Neuronal stem cell (in vitro differentiated cells): ENCODE results near the gene AAMP.

ENCODE experiments used
- DNase-seq: peaks from one replicate; pipeline ENCODE4 v3.0.0-alpha.2; 2013; ENCODE audit warnings: low spot score
- H2AFZ ChIP-seq: one replicate; pipeline ENCODE4 v1.6.1; 2013; ENCODE audit warnings: mild to moderate bottlenecking, low read length, inconsistent platforms
- H2AK5ac ChIP-seq: 2 replicates; pipeline ENCODE4 v1.6.1; 2013; ENCODE audit warnings: low read depth, mild to moderate bottlenecking, inconsistent platforms, low read length, moderate library complexity, mixed read lengths
- H2BK120ac ChIP-seq: 2 replicates; pipeline ENCODE4 v1.6.1; 2013; ENCODE audit warnings: low read depth, mild to moderate bottlenecking, inconsistent platforms, low read length, moderate library complexity, mixed read lengths
- H2BK12ac ChIP-seq: one replicate; pipeline ENCODE4 v1.6.1; 2013; ENCODE audit warnings: low read length, inconsistent platforms
- H2BK15ac ChIP-seq: 2 replicates; pipeline ENCODE4 v1.6.1; 2013; ENCODE audit warnings: mild to moderate bottlenecking, low read length, inconsistent platforms, mixed read lengths
- H2BK5ac ChIP-seq: one replicate; pipeline ENCODE4 v1.6.1; 2013; ENCODE audit warnings: inconsistent platforms, mild to moderate bottlenecking, low read length, moderate library complexity
- H3K14ac ChIP-seq: one replicate; pipeline ENCODE4 v1.6.1; 2013; ENCODE audit warnings: low read length, inconsistent platforms
- H3K18ac ChIP-seq: 2 replicates; pipeline ENCODE4 v1.6.1; 2013; ENCODE audit warnings: low read length, inconsistent platforms
- H3K23ac ChIP-seq: 2 replicates; pipeline ENCODE4 v1.6.1; 2013; ENCODE audit warnings: low read depth, mild to moderate bottlenecking, mixed read lengths, low read length, inconsistent platforms; ENCODE audit not compliant: poor library complexity
- H3K27ac ChIP-seq: replicated peaks from 3 replicates; pipeline ENCODE4 v1.5.1; 2013; ENCODE audit warnings: low read length, inconsistent platforms
- H3K27me3 ChIP-seq, 3 experiments: 2 replicates each; pipeline ENCODE4 v1.6.1; 2013; ENCODE audit warnings: low read length in 3 of 3, mild to moderate bottlenecking in 2 of 3, inconsistent platforms in 1 of 3, low read depth in 1 of 3, mixed read lengths in 1 of 3, moderate library complexity in 1 of 3; ENCODE audit not compliant: control insufficient read depth in 3 of 3, insufficient read depth in 3 of 3
- H3K36me3 ChIP-seq, 2 donors: replicated peaks in 1 of 2; 2 replicates each; pipeline ENCODE4 v1.6.1; 2013; ENCODE audit warnings: low read length in 2 of 2; ENCODE audit not compliant: control insufficient read depth in 2 of 2, insufficient read depth in 2 of 2
- H3K4ac ChIP-seq: 2 replicates; pipeline ENCODE4 v1.6.1; 2013; ENCODE audit warnings: inconsistent platforms, mild to moderate bottlenecking, low read length, moderate library complexity
- H3K4me1 ChIP-seq, 2 donors: 1 replicate in 1 of 2; 2 replicates in 1 of 2; pipeline ENCODE4 v1.6.1; 2013; ENCODE audit warnings: low read length in 2 of 2, low read depth in 1 of 2; ENCODE audit not compliant: control insufficient read depth in 2 of 2, insufficient read depth in 1 of 2
- H3K4me2 ChIP-seq: one replicate; pipeline ENCODE4 v1.6.1; 2013; ENCODE audit warnings: mild to moderate bottlenecking, low read length, inconsistent platforms; ENCODE audit not compliant: insufficient read depth, poor library complexity, severe bottlenecking
- H3K4me3 ChIP-seq, 2 donors: 2 replicates each; pipeline ENCODE4 v1.5.1; 2013; ENCODE audit warnings: low read length in 2 of 2, mild to moderate bottlenecking in 2 of 2, inconsistent platforms in 1 of 2, moderate library complexity in 1 of 2
- H3K79me1 ChIP-seq: one replicate; pipeline ENCODE4 v1.6.1; 2013; ENCODE audit warnings: low read depth, mild to moderate bottlenecking, inconsistent platforms, low read length, moderate library complexity
- H3K9ac ChIP-seq: one replicate; pipeline ENCODE4 v1.6.1; 2013; ENCODE audit warnings: mild to moderate bottlenecking, low read depth, low read length, inconsistent platforms; ENCODE audit not compliant: poor library complexity
- H3K9me3 ChIP-seq, 2 donors: replicated peaks in 1 of 2; 2 replicates each; pipeline versions ENCODE3 to v1.6.1; 2013; ENCODE audit warnings: low read length in 2 of 2, mild to moderate bottlenecking in 2 of 2, inconsistent platforms in 1 of 2, low read depth in 1 of 2, mixed read lengths in 1 of 2, moderate library complexity in 1 of 2; ENCODE audit not compliant: control insufficient read depth in 2 of 2, insufficient read depth in 1 of 2
- H4K8ac ChIP-seq: one replicate; pipeline ENCODE4 v1.6.1; 2013; ENCODE audit warnings: low read depth, mild to moderate bottlenecking, inconsistent platforms, low read length, moderate library complexity
- H4K91ac ChIP-seq: one replicate; pipeline ENCODE4 v1.6.1; 2013; ENCODE audit warnings: low read length, low read depth, mild to moderate bottlenecking, inconsistent platforms; ENCODE audit not compliant: poor library complexity
- WGBS, 2 donors: extraction: QIAGEN DNeasy Blood & Tissue Kit; methylation state at CpG; one replicate each; pipeline ENCODE4 v1.1.7; 2013; ENCODE audit warnings: missing lambda C conversion rate in 2 of 2, mixed read lengths in 1 of 2; ENCODE audit not compliant: insufficient read length in 2 of 2, insufficient replicate concordance in 1 of 2; ENCODE audit errors: extremely low coverage in 2 of 2; 5-methylcytosine and 5-hydroxymethylcytosine counted together

AAMP gene

GRCh38 chr2:218229851-218230250 is 40.1 kb downstream of the AAMP start:
- no peak overlapping the region for H2BK15ac ChIP-seq
- H3K27me3 ChIP-seq = no peaks in the 10 kb centered on the region
- H3K36me3 ChIP-seq = peaks cover 20 to 94% of the 10 kb centered on the region in 2 donors
- no peak overlapping the region for H3K18ac ChIP-seq
- no CpG with 5 or more reads among the region's 4 CpGs for WGBS, 2 donors
- no peak overlapping the region for H3K27ac ChIP-seq
- H2BK120ac ChIP-seq = no peak overlapping the region
- no peak overlapping the region for H4K8ac ChIP-seq
- peaks cover 4% of the 10 kb centered on the region for H3K79me1 ChIP-seq
- H3K23ac ChIP-seq = no peak overlapping the region
- H2AFZ ChIP-seq = no peak overlapping the region
- no peak overlapping the region for H3K4me3 ChIP-seq
- no peak overlapping the region for H3K14ac ChIP-seq
- no peak overlapping the region for H3K4me2 ChIP-seq
- no peak overlapping the region for H3K4ac ChIP-seq
- H3K4me1 ChIP-seq = no peaks in the 10 kb centered on the region
- H3K9me3 ChIP-seq = peaks cover 0 to 9% of the 10 kb centered on the region in 2 donors
- H2AK5ac ChIP-seq = no peak overlapping the region
- no peak overlapping the region for H4K91ac ChIP-seq
- no peak for DNase-seq
- no peak overlapping the region for H3K9ac ChIP-seq
- H2BK5ac ChIP-seq = no peak overlapping the region
- no peak overlapping the region for H2BK12ac ChIP-seq

- Histone ChIP-seq H3K79me1 (peaks cover 4% of the 10 kb centered on the region), H3K14ac (no peak overlapping the region), H4K8ac (no peak overlapping the region), H3K9ac (no peak overlapping the region), H2BK15ac (no peak overlapping the region), H3K27me3 (no peaks in the 10 kb centered on the region), H3K23ac (no peak overlapping the region), H2BK5ac (no peak overlapping the region), H2AK5ac (no peak overlapping the region), H3K4me1 (no peaks in the 10 kb centered on the region), H3K4me3 (no peak overlapping the region), H2BK120ac (no peak overlapping the region), H2AFZ (no peak overlapping the region), H4K91ac (no peak overlapping the region), H3K9me3 (peaks cover 0 to 9% of the 10 kb centered on the region in 2 donors), H3K27ac (no peak overlapping the region), H3K18ac (no peak overlapping the region), H2BK12ac (no peak overlapping the region), H3K4ac (no peak overlapping the region), H3K36me3 (peaks cover 20 to 94% of the 10 kb centered on the region in 2 donors), H3K4me2 (no peak overlapping the region)
- WGBS, 2 donors = no CpG with 5 or more reads among the region's 3 CpGs
- no peak for DNase-seq
Measured at GRCh38 chr2:218229239-218229638, 40.7 kb downstream of the AAMP start.

- Histone ChIP-seq H3K27ac (no peak overlapping the region), H3K36me3 (peaks cover 20 to 94% of the 10 kb centered on the region in 2 donors), H2AK5ac (no peak overlapping the region), H2BK120ac (no peak overlapping the region), H3K4me1 (no peaks in the 10 kb centered on the region), H4K8ac (no peak overlapping the region), H3K79me1 (peaks cover 4% of the 10 kb centered on the region), H2BK5ac (no peak overlapping the region), H3K23ac (no peak overlapping the region), H4K91ac (no peak overlapping the region), H3K4me3 (no peak overlapping the region), H2BK15ac (no peak overlapping the region), H2AFZ (no peak overlapping the region), H3K4ac (no peak overlapping the region), H3K18ac (no peak overlapping the region), H3K9ac (no peak overlapping the region), H3K9me3 (peaks cover 0 to 9% of the 10 kb centered on the region in 2 donors), H3K4me2 (no peak overlapping the region), H2BK12ac (no peak overlapping the region), H3K27me3 (no peaks in the 10 kb centered on the region), H3K14ac (no peak overlapping the region)
- no CpG with 5 or more reads among the region's 6 CpGs for WGBS, 2 donors
- no peak for DNase-seq
Measured at GRCh38 chr2:218228366-218229090, 41.4 kb downstream of the AAMP start.

- Histone ChIP-seq H3K27me3 (peaks cover 0 to 2% (median 0%) of the 10 kb centered on the region in 3 experiments), H3K23ac (no peak overlapping the region), H3K4ac (no peak overlapping the region), H3K4me2 (no peak overlapping the region), H3K14ac (no peak overlapping the region), H2BK5ac (no peak overlapping the region), H3K4me1 (no peaks in the 10 kb centered on the region), H3K36me3 (peaks cover 19 to 95% of the 10 kb centered on the region in 2 donors), H3K27ac (no peak overlapping the region), H4K8ac (no peak overlapping the region), H2BK120ac (no peak overlapping the region), H4K91ac (no peak overlapping the region), H3K79me1 (peaks cover 2% of the 10 kb centered on the region), H3K18ac (no peak overlapping the region), H3K4me3 (no peak overlapping the region), H3K9ac (no peak overlapping the region), H2BK12ac (no peak overlapping the region), H2BK15ac (no peak overlapping the region), H2AFZ (no peak overlapping the region), H2AK5ac (no peak overlapping the region), H3K9me3 (peaks cover 0 to 9% of the 10 kb centered on the region in 2 donors)
- DNase-seq = no peak
- WGBS, 2 donors = no CpG with 5 or more reads among the region's 3 CpGs
Measured at GRCh38 chr2:218226903-218227302, 43.0 kb downstream of the AAMP start.
